Measurements from ENCODE around the gene IRAK2. TPM values are rescaled to one million over a fixed set of nuclear protein-coding genes. Genes with fewer than 3 reads are reported as not detected.
"Not testable (repeated sequence)": the region's sequence is repeated elsewhere in the genome, so short reads cannot be mapped to it uniquely, and the experiment has no call there.

IRAK2 gene
- polyA plus RNA-seq, 3 donors = 0.78 to 2.0 (median 1.5) TPM

DNA sequence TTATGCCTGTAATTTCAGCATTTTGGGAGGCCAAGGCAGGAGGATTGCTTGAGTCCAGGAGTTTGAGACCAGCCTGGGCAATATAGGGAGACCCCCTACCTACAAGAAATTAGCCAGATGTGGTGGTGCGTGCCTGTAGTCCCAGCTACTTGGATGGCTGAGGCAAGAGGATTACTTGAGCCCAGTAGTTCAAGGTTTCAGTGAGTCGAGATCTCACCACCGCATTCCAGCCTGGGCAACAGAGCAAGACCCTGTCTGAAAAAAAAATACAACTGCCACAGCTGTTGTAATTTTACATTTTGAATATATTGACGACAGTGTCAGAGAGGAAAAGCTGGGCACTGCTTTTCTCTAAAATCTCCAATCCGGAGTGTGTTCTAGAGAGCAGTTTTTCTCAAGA, 104.7 kb downstream of the IRAK2 start:
- Histone ChIP-seq H3K27me3 (ENCODE audit: control insufficient read depth in 2 of 2, insufficient read depth in 2 of 2, low read length in 2 of 2) (no peaks in the 10 kb centered on the region), H3K36me3 (replicated peaks in 1 of 2; ENCODE audit: control insufficient read depth in 1 of 2, insufficient read depth in 2 of 2, low read length in 2 of 2) (peaks cover 60 to 86% of the 10 kb centered on the region in 2 donors), H3K9ac (ENCODE audit: insufficient read depth, low read length, poor library complexity, severe bottlenecking) (no peak overlapping the region), H3K27ac (ENCODE audit: low read depth in 1 of 2, low read length in 2 of 2) (no peak overlapping the region), H4K20me1 (ENCODE audit: insufficient read depth, low read length) (peaks cover 91% of the 10 kb centered on the region), H3K9me3 (replicated peaks in 1 of 2; ENCODE audit: control insufficient read depth in 1 of 2, insufficient read depth in 1 of 2, low read length in 2 of 2) (no peaks in the 10 kb centered on the region), H3K4me1 (ENCODE audit: control insufficient read depth in 1 of 2, insufficient read depth in 2 of 2, low read length in 2 of 2) (peaks cover 17% of the 10 kb centered on the region in 2 donors), H3K4me3 (replicated peaks in 1 of 3; ENCODE audit: low read depth in 2 of 3, low read length in 3 of 3) (no peak overlapping the region), H2AFZ (ENCODE audit: insufficient read depth, low read depth, low read length, poor library complexity, severe bottlenecking) (no peak overlapping the region), H3K79me2 (ENCODE audit: insufficient read depth, low read length) (peaks cover 100% of the 10 kb centered on the region), H3K4me2 (replicated peaks; ENCODE audit: extremely low read depth, low read length, poor library complexity, severe bottlenecking) (no peak overlapping the region)
- intact Hi-C loops (cut with micrococcal nuclease) = no loop called here
- peaks cover 18% of the 10 kb centered on the region for H3K4me1 Mint-ChIP-seq
- WGBS (ENCODE audit: insufficient coverage) = 100% methylated on average over 2 of the region's 5 CpGs
- peak overlapping the region in 1 of 7 donors; percentile 6 for H3K27ac Mint-ChIP-seq
- peaks cover 67 to 84% of the 10 kb centered on the region in 2 donors for H3K36me3 Mint-ChIP-seq
- TF ChIP-seq CTCF (IDR thresholded peaks at IDR 0.05) = no peak
- no peak overlapping the region for H3K4me3 Mint-ChIP-seq
- no peaks in the 10 kb centered on the region for H3K27me3 Mint-ChIP-seq (ENCODE audit: low read depth in 3 of 3)
- no peaks in the 10 kb centered on the region for H3K9me3 Mint-ChIP-seq
- DNase-seq = no peak

DNA sequence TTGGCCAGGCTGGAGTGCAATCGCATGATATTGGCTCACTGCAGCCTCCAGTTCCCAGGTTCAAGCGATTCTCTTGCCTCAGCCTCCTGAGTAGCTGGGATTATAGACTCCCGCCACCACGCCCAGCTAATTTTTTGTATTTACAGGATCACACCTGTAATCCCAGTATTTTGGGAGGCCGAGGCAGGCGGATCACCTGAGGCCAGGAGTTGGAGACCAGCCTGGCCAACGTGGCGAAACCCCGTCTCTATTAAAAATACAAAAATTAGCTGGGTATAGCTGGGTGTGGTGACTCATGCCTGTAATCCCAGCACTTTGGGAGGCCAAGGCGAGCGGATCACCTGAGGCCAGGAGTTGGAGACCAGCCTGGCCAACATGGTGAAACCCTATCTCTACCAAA, 107.8 kb downstream of the IRAK2 start:
- H3K4me2 ChIP-seq (replicated peaks; ENCODE audit: extremely low read depth, low read length, poor library complexity, severe bottlenecking); H3K4me3 Mint-ChIP-seq; H3K27me3 Mint-ChIP-seq (ENCODE audit: low read depth in 3 of 3); H3K27me3 ChIP-seq (ENCODE audit: control insufficient read depth in 2 of 2, insufficient read depth in 2 of 2, low read length in 2 of 2); H3K4me3 ChIP-seq (replicated peaks in 1 of 3; ENCODE audit: low read depth in 2 of 3, low read length in 3 of 3); H3K9me3 ChIP-seq (replicated peaks in 1 of 2; ENCODE audit: control insufficient read depth in 1 of 2, insufficient read depth in 1 of 2, low read length in 2 of 2); DNase-seq; intact Hi-C loops (cut with micrococcal nuclease); H2AFZ ChIP-seq (ENCODE audit: insufficient read depth, low read depth, low read length, poor library complexity, severe bottlenecking); H3K9me3 Mint-ChIP-seq; H3K9ac ChIP-seq (ENCODE audit: insufficient read depth, low read length, poor library complexity, severe bottlenecking); H3K27ac ChIP-seq (ENCODE audit: low read depth in 1 of 2, low read length in 2 of 2): not testable (repeated sequence)
- Mint-ChIP-seq H3K4me1 (peaks cover 20% of the 10 kb centered on the region), H3K36me3 (peaks cover 64 to 80% of the 10 kb centered on the region in 2 donors), H3K27ac (peak overlapping the region in 1 of 7 donors; percentile 49)
- WGBS (ENCODE audit: insufficient coverage) = 94% methylated on average over 7 of the region's 11 CpGs
- Histone ChIP-seq H3K4me1 (ENCODE audit: control insufficient read depth in 1 of 2, insufficient read depth in 2 of 2, low read length in 2 of 2) (peaks cover 19 to 21% of the 10 kb centered on the region in 2 donors), H4K20me1 (ENCODE audit: insufficient read depth, low read length) (peaks cover 98% of the 10 kb centered on the region), H3K79me2 (ENCODE audit: insufficient read depth, low read length) (peaks cover 100% of the 10 kb centered on the region), H3K36me3 (replicated peaks in 1 of 2; ENCODE audit: control insufficient read depth in 1 of 2, insufficient read depth in 2 of 2, low read length in 2 of 2) (peaks cover 63 to 86% of the 10 kb centered on the region in 2 donors)

Measured in CD14-positive monocyte (primary cell).